Effector memory CD8-positive, alpha-beta T cell (primary cell): ENCODE data around the gene CCNE1.

Experiments used
- ATAC-seq: fragments of 150-1000 bp; cut with Tn5 transposase; replicated peaks from 2 replicates; pipeline ENCODE4 v1.10.0; 2021; ENCODE audit warnings: mild to moderate bottlenecking, moderate library complexity
- DNase-seq, 3 experiments: peaks; one replicate each; pipeline ENCODE4 v3.0.0; 2021
- H3K27ac Mint-ChIP-seq, 2 donors: one replicate each; pipeline ENCODE4 v1.8.0; 2022; ENCODE audit warnings: mild to moderate bottlenecking in 2 of 2, mixed read lengths in 2 of 2, moderate library complexity in 2 of 2
- H3K27me3 Mint-ChIP-seq, 2 donors: one replicate each; pipeline ENCODE4 v1.8.0; 2022; ENCODE audit warnings: mixed read lengths in 2 of 2
- H3K36me3 Mint-ChIP-seq: one replicate; pipeline ENCODE4 v1.8.0; 2022; ENCODE audit warnings: mild to moderate bottlenecking, moderate library complexity, mixed read lengths; ENCODE audit not compliant: insufficient read depth
- H3K4me1 Mint-ChIP-seq, 2 donors: one replicate each; pipeline ENCODE4 v1.8.0; 2022; ENCODE audit warnings: low read depth in 2 of 2, mixed read lengths in 2 of 2
- H3K4me3 Mint-ChIP-seq, 2 donors: one replicate each; pipeline ENCODE4 v1.8.0; 2022; ENCODE audit warnings: mild to moderate bottlenecking in 2 of 2, mixed read lengths in 2 of 2, moderate library complexity in 2 of 2
- H3K9me3 Mint-ChIP-seq, 2 donors: one replicate each; pipeline ENCODE4 v1.8.0; 2022; ENCODE audit warnings: mixed read lengths in 2 of 2
- total RNA-seq, 9 experiments: gene quantifications; one replicate each; lab custom pipeline; 2026; lab: John Stamatoyannopoulos, UW

The CCNE1 gene
- total RNA-seq, result 2.4 to 14.1 (median 3.5) reads per million in 9 experiments

DNA sequence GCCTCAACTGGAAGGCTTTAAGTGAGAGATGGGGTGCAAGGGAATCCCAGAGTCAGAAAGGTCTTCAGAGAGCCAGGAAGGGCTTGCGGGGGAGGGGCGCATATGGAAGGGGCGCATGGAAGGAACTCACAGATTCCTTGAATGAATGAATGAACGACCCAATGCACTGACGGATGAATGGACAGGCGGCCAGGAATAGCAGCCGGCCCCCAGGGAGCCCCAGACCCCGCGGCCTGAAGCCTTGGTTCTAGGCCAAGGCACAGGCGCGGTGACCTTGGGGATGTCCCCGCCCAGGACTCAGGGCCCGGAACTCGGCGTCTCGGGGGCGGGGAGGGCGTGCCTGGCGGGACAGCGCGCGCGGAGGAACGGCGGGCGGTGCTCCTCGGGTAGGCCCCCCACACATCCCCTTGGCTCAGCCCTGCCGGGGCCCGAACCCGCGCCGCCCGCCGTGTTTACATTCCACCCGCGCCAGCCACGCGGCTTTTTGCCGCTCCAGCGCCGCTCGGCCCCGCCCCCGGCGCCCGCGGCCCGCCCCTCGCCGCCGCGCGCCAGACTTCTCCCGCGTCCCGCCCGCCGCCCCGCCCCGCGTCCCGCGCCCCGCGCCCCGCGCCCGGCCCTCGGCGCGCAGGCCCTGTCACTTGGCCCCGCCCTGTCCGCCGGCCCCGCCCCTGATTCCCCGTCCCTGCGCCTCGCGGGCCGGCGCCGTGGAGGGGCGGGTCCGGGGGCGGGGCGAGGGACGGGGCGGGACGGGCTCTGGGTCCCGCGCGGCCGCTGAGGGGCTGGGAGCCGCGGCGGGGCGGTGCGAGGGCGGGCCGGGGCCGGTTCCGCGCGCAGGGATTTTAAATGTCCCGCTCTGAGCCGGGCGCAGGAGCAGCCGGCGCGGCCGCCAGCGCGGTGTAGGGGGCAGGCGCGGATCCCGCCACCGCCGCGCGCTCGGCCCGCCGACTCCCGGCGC, at the start of gene CCNE1:
TSS of gene CCNE1 (plus strand) at position 867 of the 955 bp plus-strand sequence. CDS start 565 bp downstream, outside the sequence.
- H3K4me3 Mint-ChIP-seq, result peak within 1 kb of the TSS; percentile 79 to 91
- H3K36me3 Mint-ChIP-seq, result peaks cover 11% of the 10 kb centered on the region
- peak; percentile 91 for ATAC-seq
- H3K27me3 Mint-ChIP-seq, result no peaks in the 10 kb centered on the region
- H3K27ac Mint-ChIP-seq, result peak within 1 kb of the TSS; percentile 66 to 76
- H3K9me3 Mint-ChIP-seq, result no peaks in the 10 kb centered on the region
- DNase-seq, result peak; percentile 83 to 92 (median 92)
- H3K4me1 Mint-ChIP-seq, result peaks cover 5 to 9% of the 10 kb centered on the region in 2 donors

DNA sequence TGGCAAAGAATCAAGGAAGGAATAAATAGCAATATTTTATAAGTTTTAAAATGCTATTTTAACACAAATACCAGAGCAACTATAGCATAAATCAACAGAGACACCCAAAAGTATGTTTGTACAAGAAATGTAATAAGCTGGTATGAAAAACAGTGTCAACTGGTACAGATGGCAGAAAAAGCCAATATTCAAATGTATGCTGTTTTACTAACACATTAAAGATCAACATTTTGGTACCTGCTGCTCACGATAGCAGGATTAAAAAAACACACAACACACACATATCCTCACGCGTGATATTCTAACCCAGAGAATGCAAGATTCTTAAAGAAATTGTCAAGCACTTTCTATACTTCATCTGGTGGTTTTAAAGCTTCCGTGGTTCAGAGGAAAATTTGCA, 48.6 kb upstream of the CCNE1 start:
- H3K27me3 Mint-ChIP-seq, result peaks cover 13 to 24% of the 10 kb centered on the region in 2 donors
- DNase-seq (no peak), ATAC-seq (no peak)
- peaks cover 0 to 3% of the 10 kb centered on the region in 2 donors for H3K4me1 Mint-ChIP-seq
- no peak overlapping the region for H3K4me3 Mint-ChIP-seq
- no peaks in the 10 kb centered on the region for H3K9me3 Mint-ChIP-seq
- no peaks in the 10 kb centered on the region for H3K36me3 Mint-ChIP-seq
- H3K27ac Mint-ChIP-seq, result no peak overlapping the region

DNA sequence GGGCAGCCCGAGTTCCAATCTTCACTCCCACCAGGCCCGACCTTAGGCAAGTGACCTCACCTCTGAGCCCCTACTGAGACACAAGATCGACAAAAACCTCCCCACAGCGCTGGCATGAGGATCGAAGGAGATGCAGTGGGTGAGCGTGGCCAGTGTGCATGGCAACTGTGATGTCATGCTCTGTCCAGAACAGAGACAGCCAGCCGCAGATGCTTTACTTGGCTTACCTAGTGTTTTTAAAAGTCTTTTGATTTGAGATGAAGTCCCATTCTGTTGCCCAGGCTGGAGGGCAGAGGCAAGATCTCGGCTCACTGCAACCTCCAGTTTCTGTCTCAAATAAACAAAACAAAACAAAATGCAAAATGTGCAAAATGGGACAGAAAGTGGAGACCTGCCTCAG, 47.4 kb upstream of the CCNE1 start:
- Mint-ChIP-seq H3K9me3 (no peaks in the 10 kb centered on the region), H3K36me3 (no peaks in the 10 kb centered on the region), H3K4me3 (no peak overlapping the region), H3K27ac (no peak overlapping the region), H3K27me3 (peaks cover 11 to 24% of the 10 kb centered on the region in 2 donors), H3K4me1 (peaks cover 0 to 3% of the 10 kb centered on the region in 2 donors)
- ATAC-seq (no peak), DNase-seq (no peak)

- H3K27ac Mint-ChIP-seq, result no peak overlapping the region
Observed at GRCh38 chr19:29766100-29766499, 45.7 kb upstream of the CCNE1 start.

DNA sequence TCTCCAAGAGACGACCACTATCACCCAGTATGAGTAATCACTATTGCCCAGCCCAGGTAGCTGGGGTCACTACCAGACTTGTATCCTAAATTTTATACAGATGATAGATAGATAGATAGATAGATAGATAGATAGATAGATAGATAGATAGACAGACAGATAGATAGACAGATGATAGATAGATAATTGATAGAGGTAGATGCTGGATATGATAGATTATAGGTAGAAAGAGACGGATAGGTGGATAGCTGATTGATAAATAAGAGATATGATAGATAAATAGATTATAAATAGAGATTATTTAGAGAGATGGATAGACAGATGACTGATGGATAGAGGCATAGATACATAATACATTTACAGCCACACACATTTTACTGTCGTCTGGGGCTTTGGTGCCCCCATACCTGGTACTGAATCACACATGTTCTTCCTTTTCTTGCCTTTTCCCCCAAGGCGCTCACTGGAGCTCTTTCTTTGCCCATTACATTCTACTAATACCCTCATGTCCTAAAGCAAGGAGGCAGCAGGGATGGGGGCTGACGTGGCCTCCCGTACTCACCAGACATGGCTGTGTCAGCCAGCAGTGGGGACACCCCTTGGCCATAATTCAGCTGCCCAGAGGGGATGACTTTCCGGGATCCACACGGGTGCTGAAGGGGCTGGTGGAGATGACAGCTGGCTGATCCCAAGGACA, 44.6 kb upstream of the CCNE1 start:
- Mint-ChIP-seq H3K9me3 (no peaks in the 10 kb centered on the region), H3K4me1 (no peaks in the 10 kb centered on the region), H3K27me3 (peaks cover 8 to 28% of the 10 kb centered on the region in 2 donors), H3K27ac (no peak overlapping the region), H3K4me3 (no peak overlapping the region), H3K36me3 (no peaks in the 10 kb centered on the region)
- no peak for DNase-seq
- ATAC-seq, result no peak

More at GRCh38 chr19:29766100-29766499, 45.7 kb upstream of the CCNE1 start:
- H3K4me1 Mint-ChIP-seq, result no peaks in the 10 kb centered on the region
- H3K36me3 Mint-ChIP-seq, result no peaks in the 10 kb centered on the region
- DNase-seq (no peak), ATAC-seq (no peak)
- H3K27me3 Mint-ChIP-seq, result peaks cover 11 to 25% of the 10 kb centered on the region in 2 donors
- no peak overlapping the region for H3K4me3 Mint-ChIP-seq
- H3K9me3 Mint-ChIP-seq, result no peaks in the 10 kb centered on the region

DNA sequence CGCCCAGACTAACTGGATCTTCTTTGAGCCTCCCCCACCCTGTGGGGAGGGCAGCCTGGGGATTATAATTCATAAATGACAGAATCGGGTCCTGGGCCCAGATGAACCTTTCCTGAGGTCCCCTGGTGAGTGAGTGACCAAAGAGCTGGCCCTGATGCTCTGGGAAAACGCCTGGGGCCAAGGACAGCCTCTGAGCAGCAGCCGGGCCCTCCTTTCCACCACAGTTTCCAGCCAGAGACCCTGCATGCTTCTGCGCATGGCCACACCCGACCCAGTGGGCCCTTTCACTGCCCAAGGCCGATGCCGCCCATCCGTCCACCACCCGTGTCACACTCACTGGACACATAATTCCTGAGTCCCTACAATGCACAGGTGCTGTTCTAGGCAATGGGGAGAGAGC, 43.6 kb upstream of the CCNE1 start:
- peaks cover 6 to 31% of the 10 kb centered on the region in 2 donors for H3K27me3 Mint-ChIP-seq
- ATAC-seq (no peak), DNase-seq (no peak)
- H3K4me3 Mint-ChIP-seq, result no peak overlapping the region
- no peak overlapping the region for H3K27ac Mint-ChIP-seq
- no peaks in the 10 kb centered on the region for H3K9me3 Mint-ChIP-seq
- H3K36me3 Mint-ChIP-seq, result no peaks in the 10 kb centered on the region
- H3K4me1 Mint-ChIP-seq, result no peaks in the 10 kb centered on the region

DNA sequence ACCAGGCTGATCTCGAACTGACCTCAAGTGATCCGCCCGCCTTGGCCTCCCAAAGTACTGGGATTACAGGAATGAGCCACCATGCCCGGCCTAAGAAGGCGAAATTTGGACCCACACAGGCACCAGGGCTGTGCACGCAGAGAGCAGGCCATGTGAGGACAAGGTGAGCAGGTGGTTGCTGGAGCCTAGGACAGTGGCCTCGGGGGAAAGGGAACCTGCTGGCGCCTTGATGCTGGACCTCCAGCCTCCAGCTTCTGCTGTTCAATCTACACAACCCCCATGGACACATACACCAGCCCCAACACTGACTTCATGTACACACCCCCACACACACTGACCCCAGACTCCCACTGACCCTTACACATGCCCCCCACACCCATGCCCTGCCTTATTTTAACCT, 41.8 kb upstream of the CCNE1 start:
- H3K27ac Mint-ChIP-seq, result no peak overlapping the region
- H3K4me3 Mint-ChIP-seq, result no peak overlapping the region
- ATAC-seq (no peak), DNase-seq (no peak)
- H3K27me3 Mint-ChIP-seq, result peaks cover 6 to 32% of the 10 kb centered on the region in 2 donors
- H3K4me1 Mint-ChIP-seq, result no peaks in the 10 kb centered on the region
- no peaks in the 10 kb centered on the region for H3K9me3 Mint-ChIP-seq
- H3K36me3 Mint-ChIP-seq, result no peaks in the 10 kb centered on the region

DNA sequence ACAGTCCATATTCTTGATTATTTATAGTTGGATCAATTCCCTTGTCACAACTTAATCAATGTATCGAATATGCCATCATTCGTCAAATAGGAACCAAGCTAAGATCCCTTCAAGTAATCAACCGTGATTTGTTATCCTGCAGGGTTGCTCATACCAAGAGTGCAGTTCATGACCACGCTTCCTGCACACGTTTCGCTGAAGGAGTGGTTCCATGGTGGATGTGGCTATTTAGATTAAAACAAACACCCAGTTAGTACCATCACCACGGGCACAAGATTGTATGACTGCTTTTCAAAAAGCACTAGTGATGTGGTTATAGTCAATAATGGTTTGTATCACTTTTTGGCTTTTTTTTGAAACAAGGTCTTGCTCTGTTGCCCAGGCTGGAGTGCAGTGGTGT, 41.1 kb upstream of the CCNE1 start:
- H3K4me1 Mint-ChIP-seq, result no peaks in the 10 kb centered on the region
- H3K4me3 Mint-ChIP-seq, result no peak overlapping the region
- H3K9me3 Mint-ChIP-seq, result no peaks in the 10 kb centered on the region
- H3K36me3 Mint-ChIP-seq, result no peaks in the 10 kb centered on the region
- no peak for ATAC-seq
- H3K27me3 Mint-ChIP-seq, result peaks cover 6 to 27% of the 10 kb centered on the region in 2 donors
- H3K27ac Mint-ChIP-seq, result no peak overlapping the region
- no peak for DNase-seq

DNA sequence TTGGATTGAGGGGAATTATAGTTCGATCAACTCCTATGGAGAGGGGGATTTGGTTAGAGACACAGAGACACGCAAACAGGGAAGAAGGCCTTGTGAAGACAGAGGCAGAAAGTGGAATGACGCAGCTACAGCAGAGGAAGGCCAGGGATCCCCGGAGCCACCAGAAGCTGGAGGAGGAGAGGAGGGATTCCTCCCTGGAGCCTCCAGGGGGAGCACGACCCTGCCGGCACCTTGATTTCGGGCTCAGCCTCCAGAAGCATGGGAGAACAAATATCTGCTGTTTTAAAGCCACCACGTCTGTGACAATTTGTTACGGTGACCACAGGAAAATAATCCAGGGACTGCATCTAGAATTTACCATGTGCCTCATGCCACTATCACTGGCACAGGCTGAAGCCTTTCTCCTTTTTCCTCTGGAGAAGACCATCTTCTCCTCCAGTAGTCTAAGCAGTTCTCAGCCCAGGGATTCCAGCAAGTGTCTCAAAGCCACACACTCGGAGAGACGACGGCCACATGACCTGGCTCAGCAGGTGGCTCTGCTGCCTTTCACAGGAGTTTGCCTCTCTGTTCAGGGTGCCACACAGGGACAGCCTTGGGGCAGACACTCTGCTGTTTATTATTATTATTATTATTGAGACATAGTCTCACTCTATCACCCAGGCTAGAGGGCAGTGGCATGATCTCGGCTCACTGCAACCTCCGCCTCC, 39.9 kb upstream of the CCNE1 start:
- H3K9me3 Mint-ChIP-seq, result no peaks in the 10 kb centered on the region
- H3K4me1 Mint-ChIP-seq, result no peaks in the 10 kb centered on the region
- peaks cover under 1 to 27% of the 10 kb centered on the region in 2 donors for H3K27me3 Mint-ChIP-seq
- no peak overlapping the region for H3K4me3 Mint-ChIP-seq
- H3K27ac Mint-ChIP-seq, result no peak overlapping the region
- no peaks in the 10 kb centered on the region for H3K36me3 Mint-ChIP-seq
- no peak for ATAC-seq
- no peak for DNase-seq

DNA sequence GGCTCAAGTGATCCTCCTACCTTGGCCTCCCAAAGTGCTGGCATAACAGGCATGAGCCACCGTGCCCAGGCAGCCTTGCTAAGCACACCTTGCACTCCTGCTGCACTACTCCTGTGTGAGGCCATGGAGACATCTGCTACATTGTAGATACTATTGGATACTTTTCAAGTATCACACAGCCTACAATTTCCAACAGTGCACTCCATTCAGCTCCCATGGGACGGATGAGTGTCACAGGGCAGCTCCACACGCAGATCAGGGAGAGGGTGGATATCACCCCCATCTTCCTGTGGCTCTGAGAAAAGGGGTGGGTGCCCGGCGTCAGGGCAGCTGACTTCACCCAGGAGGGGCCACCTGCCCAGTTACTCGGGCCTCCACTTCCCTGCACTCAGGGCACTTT, 39.1 kb upstream of the CCNE1 start:
- H3K9me3 Mint-ChIP-seq, result no peaks in the 10 kb centered on the region

GRCh38 chr19:29773141-29773540, 38.6 kb upstream of the CCNE1 start:
- Mint-ChIP-seq H3K4me3 (no peak overlapping the region), H3K36me3 (no peaks in the 10 kb centered on the region), H3K4me1 (no peaks in the 10 kb centered on the region), H3K9me3 (no peaks in the 10 kb centered on the region), H3K27ac (no peak overlapping the region), H3K27me3 (peaks cover 0 to 31% of the 10 kb centered on the region in 2 donors)
- DNase-seq, result no peak
- no peak for ATAC-seq

More for the DNA sequence above, 39.1 kb upstream of the CCNE1 start:
- no peak for DNase-seq
- Mint-ChIP-seq H3K4me1 (no peaks in the 10 kb centered on the region), H3K4me3 (no peak overlapping the region), H3K27me3 (peaks cover 0 to 27% of the 10 kb centered on the region in 2 donors), H3K36me3 (no peaks in the 10 kb centered on the region), H3K27ac (no peak overlapping the region)
- no peak for ATAC-seq

DNA sequence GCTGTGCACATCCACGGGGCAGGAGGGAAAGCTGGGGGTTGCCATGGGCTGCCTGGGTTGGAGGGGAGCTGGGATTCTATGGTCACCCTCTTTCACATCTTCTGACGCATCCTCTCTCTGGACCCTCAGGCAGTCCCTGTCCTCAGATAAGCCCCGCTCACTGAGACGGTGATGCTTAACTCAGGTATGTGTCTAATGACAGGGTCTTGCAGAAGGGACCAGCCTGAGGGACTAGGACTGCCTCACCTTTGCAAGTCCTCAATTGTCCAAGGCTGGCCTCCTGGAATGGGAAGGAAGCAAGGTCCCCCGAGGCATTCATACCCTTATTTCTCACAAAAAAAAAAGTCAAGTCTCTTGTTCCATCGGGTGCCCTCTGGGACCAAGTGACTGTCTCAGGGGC, 37.7 kb upstream of the CCNE1 start:
- H3K27ac Mint-ChIP-seq, result no peak overlapping the region
- no peak overlapping the region for H3K4me3 Mint-ChIP-seq
- no peak for DNase-seq
- no peaks in the 10 kb centered on the region for H3K9me3 Mint-ChIP-seq
- no peaks in the 10 kb centered on the region for H3K36me3 Mint-ChIP-seq
- no peaks in the 10 kb centered on the region for H3K4me1 Mint-ChIP-seq
- no peak for ATAC-seq
- peaks cover 0 to 41% of the 10 kb centered on the region in 2 donors for H3K27me3 Mint-ChIP-seq

DNA sequence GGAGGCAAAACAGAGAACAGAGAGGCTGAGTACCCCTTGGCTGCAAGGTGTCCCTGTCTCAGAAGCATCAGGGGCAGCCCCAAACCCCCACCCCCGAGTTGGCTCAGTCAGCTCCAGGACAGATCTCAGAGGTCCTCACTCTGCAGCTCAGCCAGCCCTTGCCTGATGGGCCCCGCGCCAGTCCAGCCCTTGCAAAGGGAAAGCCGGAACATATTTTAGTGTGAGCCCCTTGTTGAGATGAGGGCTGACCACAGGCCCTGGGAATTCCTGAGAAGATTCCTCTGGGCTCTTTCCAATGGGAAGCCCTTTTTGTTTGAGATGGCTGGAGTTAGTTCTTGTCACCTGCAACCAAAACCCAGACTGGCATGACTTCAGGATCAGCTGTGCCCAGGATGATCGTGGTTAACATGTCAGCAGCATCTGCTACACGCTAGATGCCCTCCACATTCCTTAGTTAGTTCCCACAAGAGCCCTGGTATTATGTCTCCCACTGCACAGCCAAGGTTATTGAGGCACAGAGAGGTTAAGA, 33.9 kb upstream of the CCNE1 start:
- Mint-ChIP-seq H3K4me3 (no peak overlapping the region), H3K36me3 (no peaks in the 10 kb centered on the region), H3K27me3 (peaks cover 9 to 55% of the 10 kb centered on the region in 2 donors), H3K4me1 (no peaks in the 10 kb centered on the region), H3K9me3 (no peaks in the 10 kb centered on the region), H3K27ac (no peak overlapping the region)
- DNase-seq (no peak), ATAC-seq (no peak)
